GM15510 (cell line): ENCODE measurements around the gene CST4.

Experiments
- POLR2A ChIP-seq: IDR thresholded peaks from 3 replicates; pipeline ENCODE4 v1.6.1; 2011; ENCODE audit warnings: borderline replicate concordance; ENCODE audit not compliant: insufficient read length; ENCODE audit errors: extremely low read depth

Gene CST4

DNA sequence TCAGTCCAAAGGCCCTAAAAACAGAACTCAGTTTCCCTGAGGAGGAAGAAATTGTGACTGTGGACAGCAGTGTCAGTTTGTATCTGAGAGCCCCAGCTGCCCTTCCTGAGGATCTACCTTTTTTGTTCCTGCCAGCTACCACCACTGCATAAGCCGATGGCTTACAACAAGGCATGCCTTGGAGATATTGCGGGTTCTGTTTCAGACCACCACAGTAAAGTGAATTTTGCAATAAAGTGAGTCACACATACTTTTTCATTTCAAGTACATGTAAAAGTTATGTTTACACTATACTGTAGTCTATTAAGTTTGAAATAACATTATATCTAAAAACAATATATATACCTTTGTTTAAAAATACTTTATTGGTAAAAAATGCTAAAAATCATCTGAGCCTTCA is 41.5 kb downstream of the CST4 start:
- TF ChIP-seq POLR2A = no peak

DNA sequence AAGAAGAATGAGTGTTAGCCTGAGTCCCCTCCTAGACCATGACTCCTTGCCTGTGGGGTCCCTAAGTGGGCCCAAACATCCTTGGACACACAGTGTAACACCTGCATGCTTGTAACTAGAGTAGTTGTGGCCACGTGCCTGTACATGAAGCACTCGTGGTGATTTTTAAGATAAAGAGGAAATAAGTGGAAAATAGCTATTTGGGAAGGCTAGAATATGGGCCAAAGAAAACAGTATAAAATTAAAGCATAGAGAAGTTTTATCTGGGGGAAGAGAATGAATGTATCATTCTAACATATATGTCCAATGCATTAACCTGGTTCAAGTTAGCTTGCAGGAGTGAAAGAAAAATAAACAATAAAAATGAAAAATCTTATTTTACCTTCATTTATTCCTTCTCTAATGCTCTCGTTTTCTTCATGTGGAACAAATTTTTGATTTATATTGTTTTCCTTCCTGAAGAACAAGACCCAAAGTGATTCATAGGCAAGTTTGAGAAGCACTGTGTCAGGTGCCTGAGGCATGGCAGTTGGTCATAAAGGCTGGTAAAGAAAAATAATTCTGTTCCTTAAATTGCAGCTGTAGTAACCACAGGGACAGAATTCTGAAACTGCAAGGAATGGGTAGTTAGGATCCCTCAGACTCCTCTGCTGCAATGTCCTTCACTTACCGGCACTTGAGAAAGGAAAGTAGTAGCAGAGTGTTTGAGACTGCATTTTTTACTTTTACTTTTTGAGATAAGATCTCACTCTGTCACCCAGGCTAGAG is 42.5 kb downstream of the CST4 start:
- TF ChIP-seq POLR2A = no peak

DNA sequence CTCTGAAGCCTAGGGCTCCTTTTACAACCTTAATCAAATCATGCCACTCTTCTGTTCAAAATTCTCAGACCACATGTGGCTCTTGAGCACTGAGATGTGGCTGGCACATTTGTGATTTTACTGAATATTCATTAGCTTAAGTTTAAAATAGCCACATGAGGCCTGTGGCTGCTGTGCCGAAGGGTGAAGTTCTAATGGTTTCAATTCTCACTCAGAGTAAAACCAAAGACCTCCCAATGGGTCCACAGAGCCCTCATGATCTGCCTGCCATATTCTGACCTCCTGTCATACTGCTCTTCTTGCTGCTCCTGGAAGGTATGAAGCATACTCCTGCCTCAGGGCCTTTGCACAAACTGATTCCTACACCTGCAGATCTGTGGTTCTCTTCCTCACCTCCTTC is 43.3 kb downstream of the CST4 start:
- no peak for TF ChIP-seq POLR2A

- no peak for TF ChIP-seq POLR2A
Measured at GRCh38 chr20:23644164-23644563, 44.7 kb downstream of the CST4 start.

- TF ChIP-seq POLR2A = no peak
Measured at GRCh38 chr20:23643659-23644058, 45.2 kb downstream of the CST4 start.

GRCh38 chr20:23641936-23642751 is 46.7 kb downstream of the CST4 start:
- TF ChIP-seq POLR2A = no peak

- no peak for TF ChIP-seq POLR2A
Measured at GRCh38 chr20:23640671-23641667, 47.9 kb downstream of the CST4 start.

GRCh38 chr20:23640018-23640601 is 48.7 kb downstream of the CST4 start:
- TF ChIP-seq POLR2A = no peak

- no peak for TF ChIP-seq POLR2A
Measured at GRCh38 chr20:23639490-23639958, 49.3 kb downstream of the CST4 start.

DNA sequence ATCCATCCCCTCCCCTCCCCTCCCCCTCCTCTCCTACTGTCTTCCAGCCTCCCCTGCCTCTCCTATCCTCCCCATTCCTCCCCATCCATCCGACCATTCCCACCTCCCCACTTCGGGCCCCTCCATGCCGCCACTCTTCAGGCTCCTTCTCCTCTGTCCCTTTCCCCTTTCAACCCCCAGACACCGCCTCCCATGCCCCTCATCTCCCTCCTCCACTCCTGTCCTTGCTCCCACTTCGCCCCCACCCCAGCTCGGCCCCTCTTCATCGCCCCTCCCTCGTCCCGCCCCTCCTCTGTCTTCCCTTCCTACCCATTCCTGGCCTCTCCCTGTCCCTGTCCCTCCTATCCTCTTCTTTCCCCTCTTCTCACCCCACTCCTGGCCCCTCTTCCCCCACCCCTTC is 50.5 kb downstream of the CST4 start:
- TF ChIP-seq POLR2A = no peak

GRCh38 chr20:23637282-23638221 is 51.3 kb downstream of the CST4 start, which contains the start of gene CST3:
TSS of gene CST3 (minus strand) at chr20:23637955. CDS start at chr20:23637862, 93 bp downstream.
- peak; percentile 67 for TF ChIP-seq POLR2A

DNA sequence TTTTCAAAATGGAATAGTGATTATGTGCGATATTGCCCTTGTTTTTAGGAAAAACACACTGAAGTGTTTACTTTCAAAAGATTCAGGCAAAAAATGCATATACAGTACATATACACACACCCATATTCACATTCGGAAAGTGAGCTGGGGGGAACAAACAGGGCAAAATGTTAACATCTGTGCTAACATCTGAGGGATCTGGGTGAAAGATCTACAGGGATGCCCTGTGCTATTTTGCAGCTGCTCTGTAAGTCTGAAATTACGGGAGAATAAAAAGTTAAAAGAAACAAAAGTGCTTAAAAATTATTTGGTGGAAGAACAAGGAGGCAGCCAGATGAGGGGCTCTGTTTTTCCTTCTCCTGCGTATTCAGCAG is 51.9 kb downstream of the CST4 start:
- no peak for TF ChIP-seq POLR2A
